Activated CD8-positive, alpha-beta T cell treated with anti-CD3 and anti-CD28 coated beads, Interleukin-2, amount 10 ng/mL, durations not matched to agents 7 days and 5 days (primary cell): Measurements from ENCODE around the gene TNFSF13. TPM values are rescaled to one million over a fixed set of nuclear protein-coding genes. Genes with fewer than 3 reads are reported as not detected.

Experiments
- ATAC-seq: fragments of 150-1000 bp; cut with Tn5 transposase; one replicate; pipeline ENCODE4 v1.10.0; 2021; ENCODE audit warnings: moderate library complexity
- CTCF ChIA-PET: fragments of 350-600 bp; sonication (Branson Sonifier 250); formaldehyde crosslinking; loops from one replicate; lab custom pipeline; 2021; ENCODE audit warnings: antibody characterized with exemption; lab: Charles Lee
- POLR2A ChIA-PET: fragments of 350-600 bp; sonication (Branson Sonifier 250); formaldehyde crosslinking; loops from one replicate; lab custom pipeline; 2021; ENCODE audit warnings: antibody characterized with exemption; lab: Charles Lee
- DNase-seq: peaks from one replicate; pipeline ENCODE4 v3.0.0-alpha.2; 2020
- H3K27ac Mint-ChIP-seq: one replicate; pipeline ENCODE4 v1.8.0; 2021; ENCODE audit warnings: mild to moderate bottlenecking, mixed read lengths
- H3K27me3 Mint-ChIP-seq: one replicate; pipeline ENCODE4 v1.8.0; 2021; ENCODE audit warnings: low read depth, mixed read lengths
- H3K36me3 Mint-ChIP-seq: one replicate; pipeline ENCODE4 v1.8.0; 2021; ENCODE audit warnings: low read depth, mixed read lengths
- H3K4me1 Mint-ChIP-seq: one replicate; pipeline ENCODE4 v1.8.0; 2021; ENCODE audit warnings: low read depth, mixed read lengths
- H3K4me3 Mint-ChIP-seq: one replicate; pipeline ENCODE4 v1.8.0; 2021; ENCODE audit warnings: mild to moderate bottlenecking, mixed read lengths
- H3K9me3 Mint-ChIP-seq: one replicate; pipeline ENCODE4 v1.8.0; 2022; ENCODE audit warnings: mixed read lengths; ENCODE audit not compliant: insufficient read depth
- total RNA-seq, 2 experiments: library from RNA; stranded (reverse); gene quantifications; one replicate each; pipeline ENCODE4 v1.2.3, GENCODE V29; 2021

Gene TNFSF13
- total RNA-seq, 2 experiments from 2014 or later: 8.0 to 9.0 TPM

DNA sequence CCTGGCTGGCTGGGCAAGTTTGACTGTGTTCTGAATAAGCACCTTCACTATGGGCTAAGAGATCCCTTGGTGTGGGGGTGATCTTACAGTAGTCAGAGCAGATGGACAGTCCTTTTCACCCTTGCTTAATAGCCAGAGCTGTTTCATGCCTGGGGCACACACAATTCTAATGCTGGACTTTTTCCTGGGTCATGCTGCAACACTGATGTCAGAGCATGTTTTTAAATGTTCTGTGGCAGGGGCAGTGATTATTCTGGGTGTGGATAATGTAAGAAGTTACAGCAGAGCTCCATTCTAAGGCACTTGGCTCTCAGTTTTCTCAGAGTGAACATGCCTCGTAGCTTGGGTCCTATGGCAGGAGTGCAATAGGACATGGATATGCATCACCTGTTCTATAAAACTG, 16.9 kb downstream of the TNFSF13 start:
- POLR2A ChIA-PET: interaction anchor here (0.6 to 7.4 kb wide), 7 partner anchors 7 to 239 kb away, joined by 3 to 105 read pairs (median 3); partner anchors contain the start of genes ACAP1, CD68, MPDU1 and TP53
- CTCF ChIA-PET: interaction anchor here (0.8 to 7.6 kb wide), 6 partner anchors 12 to 530 kb away, joined by 3 to 43 read pairs (median 8); partner anchors contain the start of genes SENP3, SOX15, TP53 and WRAP53

DNA sequence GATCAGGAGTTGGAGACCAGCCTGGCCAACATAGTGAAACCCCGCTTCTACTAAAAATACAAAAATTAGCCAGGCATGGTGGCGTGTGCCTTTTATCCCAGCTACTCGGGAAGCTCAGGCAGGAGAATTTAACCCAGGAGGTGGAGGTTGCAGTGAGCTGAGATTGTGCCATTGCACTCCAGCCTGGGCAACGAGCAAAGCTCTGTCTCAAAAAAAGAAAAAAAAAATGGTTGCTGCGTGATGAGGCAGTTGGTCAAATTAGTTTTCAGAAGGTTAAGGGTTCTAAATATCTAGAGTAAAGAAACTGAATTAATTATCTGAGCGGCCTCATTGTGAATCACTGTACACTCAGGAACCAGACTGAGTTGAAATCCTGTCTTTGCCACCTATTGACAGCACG, 17.4 kb downstream of the TNFSF13 start:
- H3K4me1 Mint-ChIP-seq: peaks cover 82% of the 10 kb centered on the region
- peaks cover 87% of the 10 kb centered on the region for H3K36me3 Mint-ChIP-seq
- H3K9me3 Mint-ChIP-seq: no peaks in the 10 kb centered on the region
- ChIA-PET POLR2A (interaction anchor here (0.6 to 7.4 kb wide), 7 partner anchors 7 to 240 kb away, joined by 3 to 105 read pairs (median 3); partner anchors contain the start of genes ACAP1, CD68, MPDU1 and TP53), CTCF (interaction anchor here (0.8 to 7.6 kb wide), 6 partner anchors 11 to 530 kb away, joined by 3 to 43 read pairs (median 8); partner anchors contain the start of genes SENP3, SOX15, TP53 and WRAP53)
- DNase-seq: no peak
- peak overlapping the region; percentile 93 for H3K4me3 Mint-ChIP-seq
- no peaks in the 10 kb centered on the region for H3K27me3 Mint-ChIP-seq
- H3K27ac Mint-ChIP-seq: peak overlapping the region; percentile 100
- no peak for ATAC-seq

More for the DNA sequence above, 16.9 kb downstream of the TNFSF13 start:
- DNase-seq: no peak
- Mint-ChIP-seq H3K9me3 (no peaks in the 10 kb centered on the region), H3K36me3 (peaks cover 87% of the 10 kb centered on the region), H3K27ac (peak overlapping the region; percentile 100), H3K4me1 (peaks cover 82% of the 10 kb centered on the region), H3K4me3 (peak overlapping the region; percentile 93), H3K27me3 (no peaks in the 10 kb centered on the region)
- ATAC-seq: no peak

DNA sequence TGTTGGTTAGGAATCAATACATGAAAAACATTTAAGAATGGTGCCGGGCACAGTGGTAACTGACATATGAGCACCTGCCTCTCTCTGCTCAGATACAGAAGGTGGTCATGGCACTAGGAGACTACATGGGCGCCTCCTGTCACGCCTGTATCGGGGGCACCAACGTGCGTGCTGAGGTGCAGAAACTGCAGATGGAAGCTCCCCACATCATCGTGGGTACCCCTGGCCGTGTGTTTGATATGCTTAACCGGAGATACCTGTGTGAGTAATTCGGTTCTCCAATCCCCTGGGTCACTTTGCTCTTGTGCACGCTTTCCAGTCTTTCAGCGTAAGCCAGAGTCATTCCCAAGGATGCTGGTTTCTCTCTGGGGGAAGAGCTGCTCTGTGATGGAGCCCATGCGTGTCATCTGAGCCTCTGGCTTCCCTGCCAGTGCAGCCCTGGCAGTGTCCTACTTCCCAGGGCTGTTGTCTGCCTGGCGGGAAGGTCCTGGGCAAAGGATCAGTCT, 17.9 kb downstream of the TNFSF13 start:
- no peaks in the 10 kb centered on the region for H3K9me3 Mint-ChIP-seq
- no peak for DNase-seq

DNA sequence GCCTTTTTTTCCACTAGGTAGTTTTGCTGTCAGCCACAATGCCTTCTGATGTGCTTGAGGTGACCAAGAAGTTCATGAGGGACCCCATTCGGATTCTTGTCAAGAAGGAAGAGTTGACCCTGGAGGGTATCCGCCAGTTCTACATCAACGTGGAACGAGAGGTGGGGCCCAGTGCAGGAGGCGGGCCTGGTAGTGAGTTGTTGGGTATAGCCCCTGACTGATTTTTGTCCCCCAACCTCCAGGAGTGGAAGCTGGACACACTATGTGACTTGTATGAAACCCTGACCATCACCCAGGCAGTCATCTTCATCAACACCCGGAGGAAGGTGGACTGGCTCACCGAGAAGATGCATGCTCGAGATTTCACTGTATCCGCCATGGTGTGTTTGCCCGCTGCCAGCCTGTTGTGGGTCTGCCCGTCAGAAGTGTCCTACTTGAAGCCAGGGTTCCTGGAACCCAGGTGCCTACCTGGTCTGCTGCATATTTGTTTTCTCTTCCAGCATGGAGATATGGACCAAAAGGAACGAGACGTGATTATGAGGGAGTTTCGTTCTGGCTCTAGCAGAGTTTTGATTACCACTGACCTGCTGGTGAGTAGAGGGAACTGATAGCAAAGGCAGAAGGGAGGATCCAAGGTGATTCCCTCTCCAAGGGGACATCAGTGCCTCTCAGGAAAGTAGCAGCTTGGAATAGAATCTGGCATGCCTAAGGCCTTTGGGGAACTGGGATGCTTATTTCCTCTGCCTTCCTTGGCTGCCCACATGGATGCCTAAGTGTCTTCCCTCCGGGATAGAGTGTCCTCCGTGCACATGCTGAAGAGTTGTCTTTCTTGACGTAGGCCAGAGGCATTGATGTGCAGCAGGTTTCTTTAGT, 19.0 kb downstream of the TNFSF13 start:
- Mint-ChIP-seq H3K27me3 (no peaks in the 10 kb centered on the region), H3K27ac (peak overlapping the region; percentile 100), H3K4me3 (peak overlapping the region; percentile 50), H3K36me3 (peaks cover 91% of the 10 kb centered on the region), H3K9me3 (no peaks in the 10 kb centered on the region), H3K4me1 (peaks cover 88% of the 10 kb centered on the region)
- ChIA-PET POLR2A (interaction anchor here (5.4 kb wide), 1 partner anchor 110 kb away, joined by 50 read pairs; the partner anchor contains the start of genes TP53 and WRAP53), CTCF (interaction anchor here (0.9 to 4.1 kb wide), 2 partner anchors 12 to 110 kb away, joined by 4 to 23 read pairs; partner anchors contain the start of genes SOX15, TP53 and WRAP53)
- no peak for DNase-seq
- ATAC-seq: no peak

More for the DNA sequence above, 17.9 kb downstream of the TNFSF13 start:
- CTCF ChIA-PET: interaction anchor here (0.9 to 7.6 kb wide), 5 partner anchors 13 to 531 kb away, joined by 3 to 43 read pairs (median 12); partner anchors contain the start of genes SENP3, SOX15, TP53 and WRAP53
- Mint-ChIP-seq H3K4me1 (peaks cover 82% of the 10 kb centered on the region), H3K4me3 (peak overlapping the region; percentile 93), H3K36me3 (peaks cover 88% of the 10 kb centered on the region), H3K27me3 (no peaks in the 10 kb centered on the region), H3K27ac (peak overlapping the region; percentile 100)
- no peak for ATAC-seq
- POLR2A ChIA-PET: interaction anchor here (1.0 to 7.4 kb wide), 5 partner anchors 6 to 111 kb away, joined by 3 to 105 read pairs (median 9); partner anchors contain the start of genes CD68, MPDU1, TP53 and WRAP53

DNA sequence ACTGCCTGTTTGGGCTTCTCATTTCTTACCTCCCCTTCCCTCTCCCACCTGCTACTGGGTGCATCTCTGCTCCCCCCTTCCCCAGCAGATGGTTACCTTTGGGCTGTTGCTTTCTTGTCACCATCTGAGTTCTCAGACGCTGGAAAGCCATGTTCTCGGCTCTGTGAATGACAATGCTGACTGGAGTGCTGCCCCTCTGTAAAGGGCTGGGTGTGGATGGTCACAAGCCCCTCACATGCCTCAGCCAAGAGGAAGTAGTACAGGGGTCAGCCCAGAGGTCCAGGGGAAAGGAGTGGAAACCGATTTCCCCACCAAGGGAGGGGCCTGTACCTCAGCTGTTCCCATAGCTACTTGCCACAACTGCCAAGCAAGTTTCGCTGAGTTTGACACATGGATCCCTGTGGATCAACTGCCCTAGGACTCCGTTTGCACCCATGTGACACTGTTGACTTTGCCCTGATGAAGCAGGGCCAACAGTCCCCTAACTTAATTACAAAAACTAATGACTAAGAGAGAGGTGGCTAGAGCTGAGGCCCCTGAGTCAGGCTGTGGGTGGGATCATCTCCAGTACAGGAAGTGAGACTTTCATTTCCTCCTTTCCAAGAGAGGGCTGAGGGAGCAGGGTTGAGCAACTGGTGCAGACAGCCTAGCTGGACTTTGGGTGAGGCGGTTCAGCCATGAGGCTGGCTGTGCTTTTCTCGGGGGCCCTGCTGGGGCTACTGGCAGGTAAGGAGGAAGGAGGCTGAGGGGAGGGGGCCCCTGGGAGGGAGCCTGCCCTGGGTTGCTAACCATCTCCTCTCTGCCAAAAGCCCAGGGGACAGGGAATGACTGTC, 20.7 kb downstream of the TNFSF13 start, which contains the start of gene CD68:
TSS of gene CD68 (plus strand) at position 638 of the 833 bp plus-strand sequence. CDS start at position 678, 40 bp downstream.
- Mint-ChIP-seq H3K9me3 (no peaks in the 10 kb centered on the region), H3K27ac (peak within 1 kb of the TSS; percentile 87), H3K27me3 (no peaks in the 10 kb centered on the region), H3K4me3 (peak within 1 kb of the TSS; percentile 55), H3K4me1 (peaks cover 91% of the 10 kb centered on the region), H3K36me3 (peaks cover 77% of the 10 kb centered on the region)
- ChIA-PET CTCF (interaction anchor here (1.0 to 2.6 kb wide), 3 partner anchors 10 to 109 kb away, joined by 5 to 14 read pairs (median 13); partner anchors contain the start of genes SENP3, SOX15 and WRAP53), POLR2A (interaction anchor here (1.0 to 6.8 kb wide), 6 partner anchors 7 to 278 kb away, joined by 3 to 105 read pairs (median 9); partner anchors contain the start of genes NAA38, POLR2A, SENP3 and SOX15)
- ATAC-seq (peak; percentile 34), DNase-seq (peak; percentile 77)

DNA sequence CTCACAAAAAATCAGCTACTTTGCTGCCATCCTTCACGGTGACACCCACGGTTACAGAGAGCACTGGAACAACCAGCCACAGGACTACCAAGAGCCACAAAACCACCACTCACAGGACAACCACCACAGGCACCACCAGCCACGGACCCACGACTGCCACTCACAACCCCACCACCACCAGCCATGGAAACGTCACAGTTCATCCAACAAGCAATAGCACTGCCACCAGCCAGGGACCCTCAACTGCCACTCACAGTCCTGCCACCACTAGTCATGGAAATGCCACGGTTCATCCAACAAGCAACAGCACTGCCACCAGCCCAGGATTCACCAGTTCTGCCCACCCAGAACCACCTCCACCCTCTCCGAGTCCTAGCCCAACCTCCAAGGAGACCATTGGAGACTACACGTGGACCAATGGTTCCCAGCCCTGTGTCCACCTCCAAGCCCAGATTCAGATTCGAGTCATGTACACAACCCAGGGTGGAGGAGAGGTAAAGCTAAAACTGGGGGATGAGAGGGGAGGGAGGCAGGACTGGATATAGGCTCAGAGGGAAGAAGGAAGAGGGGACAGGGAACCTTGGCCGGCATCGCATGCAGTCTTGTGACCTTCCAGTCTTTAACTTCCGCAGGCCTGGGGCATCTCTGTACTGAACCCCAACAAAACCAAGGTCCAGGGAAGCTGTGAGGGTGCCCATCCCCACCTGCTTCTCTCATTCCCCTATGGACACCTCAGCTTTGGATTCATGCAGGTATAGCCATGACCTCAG, 21.5 kb downstream of the TNFSF13 start:
- POLR2A ChIA-PET: interaction anchor here (0.6 to 6.8 kb wide), 8 partner anchors 7 to 277 kb away, joined by 3 to 105 read pairs (median 6); partner anchors contain the start of genes NAA38, POLR2A, SENP3 and SOX15
- H3K27ac Mint-ChIP-seq: peak overlapping the region; percentile 87
- DNase-seq (peak; percentile 52), ATAC-seq (peak; percentile 0)
- no peaks in the 10 kb centered on the region for H3K27me3 Mint-ChIP-seq
- peak overlapping the region; percentile 55 for H3K4me3 Mint-ChIP-seq
- no peaks in the 10 kb centered on the region for H3K9me3 Mint-ChIP-seq
- peaks cover 74% of the 10 kb centered on the region for H3K36me3 Mint-ChIP-seq
- CTCF ChIA-PET: interaction anchor here (0.6 to 2.6 kb wide), 8 partner anchors 9 to 224 kb away, joined by 3 to 14 read pairs (median 4); partner anchors contain the start of genes SENP3, SOX15 and WRAP53
- H3K4me1 Mint-ChIP-seq: peaks cover 89% of the 10 kb centered on the region

DNA sequence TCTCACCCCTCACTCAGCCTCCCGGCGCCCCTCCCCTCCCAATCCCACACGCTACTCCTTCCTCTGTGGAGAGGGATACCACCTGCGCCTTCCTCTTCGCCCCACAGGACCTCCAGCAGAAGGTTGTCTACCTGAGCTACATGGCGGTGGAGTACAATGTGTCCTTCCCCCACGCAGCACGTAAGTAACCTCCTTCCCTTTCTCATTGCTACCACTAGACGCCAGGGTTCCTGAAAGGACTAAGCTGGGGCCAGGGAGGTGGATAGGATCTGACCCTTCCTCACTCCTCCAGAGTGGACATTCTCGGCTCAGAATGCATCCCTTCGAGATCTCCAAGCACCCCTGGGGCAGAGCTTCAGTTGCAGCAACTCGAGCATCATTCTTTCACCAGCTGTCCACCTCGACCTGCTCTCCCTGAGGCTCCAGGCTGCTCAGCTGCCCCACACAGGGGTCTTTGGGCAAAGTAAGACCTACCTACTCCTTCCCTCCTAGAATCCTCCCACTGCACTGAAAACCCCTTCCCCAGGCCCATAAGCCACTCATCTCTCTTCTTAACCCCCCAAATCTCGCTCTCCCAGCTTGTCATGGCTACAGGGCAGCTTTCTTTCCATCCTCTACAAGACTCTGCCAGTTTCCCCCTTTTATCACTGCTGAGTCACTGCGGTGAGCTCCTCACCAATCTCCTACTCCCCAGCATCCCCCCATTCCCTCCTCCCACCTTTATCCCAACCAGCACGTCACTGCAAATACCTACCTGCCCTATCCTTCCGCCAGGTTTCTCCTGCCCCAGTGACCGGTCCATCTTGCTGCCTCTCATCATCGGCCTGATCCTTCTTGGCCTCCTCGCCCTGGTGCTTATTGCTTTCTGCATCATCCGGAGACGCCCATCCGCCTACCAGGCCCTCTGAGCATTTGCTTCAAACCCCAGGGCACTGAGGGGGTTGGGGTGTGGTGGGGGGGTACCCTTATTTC, 22.3 kb downstream of the TNFSF13 start:
- ATAC-seq (no peak), DNase-seq (no peak)
- Mint-ChIP-seq H3K4me3 (peak overlapping the region; percentile 2), H3K9me3 (no peaks in the 10 kb centered on the region), H3K27me3 (no peaks in the 10 kb centered on the region), H3K27ac (peak overlapping the region; percentile 87), H3K4me1 (peaks cover 87% of the 10 kb centered on the region), H3K36me3 (peaks cover 70% of the 10 kb centered on the region)
- ChIA-PET POLR2A (interaction anchor here (0.6 to 6.8 kb wide), 7 partner anchors 8 to 276 kb away, joined by 3 to 105 read pairs (median 8); partner anchors contain the start of genes NAA38, POLR2A, SOX15 and TP53), CTCF (interaction anchor here (0.6 to 2.6 kb wide), 8 partner anchors 9 to 225 kb away, joined by 3 to 14 read pairs (median 3); partner anchors contain the start of genes SENP3, SOX15 and WRAP53)

DNA sequence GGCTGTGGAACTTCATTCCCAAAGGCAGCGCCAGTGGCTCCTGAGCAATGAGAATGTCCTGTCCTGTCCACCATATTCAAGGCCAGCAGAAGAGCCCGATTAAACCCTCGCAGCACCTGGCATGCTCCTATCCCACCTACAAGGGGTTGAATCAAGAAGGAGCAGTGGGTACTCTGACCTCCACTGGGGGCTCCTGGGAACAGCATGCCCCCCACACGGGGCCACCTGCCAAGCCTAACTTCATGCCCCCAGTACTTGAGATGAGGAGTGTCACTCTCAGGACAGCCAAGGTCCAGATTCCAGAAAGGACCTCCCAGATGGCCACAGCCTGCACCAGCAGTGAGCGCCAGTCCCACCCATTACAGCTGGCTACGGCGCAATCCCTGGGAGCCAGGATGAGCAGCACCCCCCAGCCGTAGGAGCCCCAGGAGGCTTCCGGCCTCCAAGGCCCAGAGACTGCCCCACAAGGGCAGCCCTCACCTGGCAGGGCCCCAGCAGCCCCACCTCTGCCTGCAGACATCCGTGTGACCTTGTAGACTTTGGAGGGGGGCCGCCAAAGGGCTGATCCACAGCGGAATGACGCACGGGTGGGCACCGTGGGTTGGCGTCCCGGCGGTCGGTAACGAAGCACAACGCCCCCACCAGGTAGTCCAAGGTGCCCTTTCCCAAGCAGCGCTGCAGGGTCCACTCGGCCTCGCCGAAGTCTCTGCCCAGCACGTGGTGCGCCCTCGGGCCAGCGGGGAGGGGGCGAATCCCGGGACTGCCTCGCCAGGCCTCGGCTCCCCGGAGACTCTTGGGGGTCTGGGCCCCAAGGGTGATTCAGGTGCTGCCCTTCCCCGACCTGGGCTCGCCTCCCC, 24.1 kb downstream of the TNFSF13 start:
- ATAC-seq (no peak), DNase-seq (no peak)
- POLR2A ChIA-PET: interaction anchor here (0.8 to 6.8 kb wide), 10 partner anchors 10 to 344 kb away, joined by 3 to 105 read pairs (median 5); partner anchors contain the start of genes SAT2, SENP3, TP53 and WRAP53
- Mint-ChIP-seq H3K4me1 (peaks cover 77% of the 10 kb centered on the region), H3K27ac (peak overlapping the region; percentile 100), H3K9me3 (no peaks in the 10 kb centered on the region), H3K36me3 (peaks cover 59% of the 10 kb centered on the region), H3K27me3 (no peaks in the 10 kb centered on the region), H3K4me3 (peak overlapping the region; percentile 98)
- CTCF ChIA-PET: interaction anchor here (0.7 to 5.3 kb wide), 7 partner anchors 11 to 227 kb away, joined by 3 to 45 read pairs (median 3); partner anchors contain the start of genes FXR2, TNFSF13, TP53 and WRAP53
